KMS-11 (cell line): ENCODE measurements around the gene ADCY3.

ENCODE experiments used
- H2AFZ ChIP-seq: fragments of 200-600 bp; sonication (generic); 2 replicates; pipeline ENCODE4 v1.6.1; 2016; ENCODE audit warnings: antibody characterized with exemption, mixed run types, low read depth
- H3K27ac ChIP-seq: fragments of 200-600 bp; sonication (generic); 2 replicates; pipeline ENCODE4 v1.6.1; 2016; ENCODE audit warnings: mild to moderate bottlenecking, mixed run types
- H3K27me3 ChIP-seq: fragments of 200-600 bp; sonication (generic); 2 replicates; pipeline ENCODE4 v1.6.1; 2017; ENCODE audit warnings: mild to moderate bottlenecking, low read depth, mixed run types, moderate library complexity; ENCODE audit not compliant: insufficient read depth
- H3K36me3 ChIP-seq: fragments of 200-600 bp; sonication (generic); 2 replicates; pipeline ENCODE4 v1.6.1; 2017; ENCODE audit warnings: mild to moderate bottlenecking, mixed run types; ENCODE audit not compliant: insufficient read depth
- H3K4me1 ChIP-seq: fragments of 200-600 bp; sonication (generic); 2 replicates; pipeline ENCODE4 v1.6.1; 2016; ENCODE audit warnings: mild to moderate bottlenecking, low read depth, mixed run types; ENCODE audit not compliant: poor library complexity, severe bottlenecking
- H3K4me2 ChIP-seq: fragments of 200-600 bp; sonication (generic); 2 replicates; pipeline ENCODE4 v1.7.0; 2016; ENCODE audit warnings: mild to moderate bottlenecking, mixed run types
- H3K4me3 ChIP-seq: fragments of 200-600 bp; sonication (generic); IDR thresholded peaks from 2 replicates; pipeline ENCODE4 v1.6.1; 2017; ENCODE audit warnings: low read depth, low read length, mixed read lengths; ENCODE audit not compliant: insufficient read depth
- H3K79me2 ChIP-seq: fragments of 200-600 bp; sonication (generic); 2 replicates; pipeline ENCODE4 v1.6.1; 2016; ENCODE audit warnings: low read depth, mixed run types; ENCODE audit not compliant: insufficient read depth
- H3K9ac ChIP-seq: fragments of 200-600 bp; sonication (generic); 2 replicates; pipeline ENCODE4 v1.6.1; 2016; ENCODE audit warnings: mild to moderate bottlenecking, mixed run types
- H4K20me1 ChIP-seq: fragments of 200-600 bp; sonication (generic); 2 replicates; pipeline ENCODE4 v1.6.1; 2016; ENCODE audit warnings: mild to moderate bottlenecking, mixed run types; ENCODE audit not compliant: insufficient read depth
- CTCF ChIP-seq: fragments of 200-600 bp; sonication (generic); conservative IDR thresholded peaks from 2 replicates; pipeline ENCODE4 v1.6.1; 2017; ENCODE audit warnings: low read depth, mild to moderate bottlenecking, antibody characterized with exemption, low read length, moderate library complexity, mixed read lengths

ADCY3 gene

GRCh38 chr2:24839729-24840128 lies 80.3 kb downstream of the ADCY3 start:
- H3K27ac ChIP-seq: no peak overlapping the region
- H3K4me2 ChIP-seq: no peak overlapping the region
- H3K36me3 ChIP-seq: no peaks in the 10 kb centered on the region

GRCh38 chr2:24838541-24838940 lies 81.5 kb downstream of the ADCY3 start:
- H3K4me3 ChIP-seq: no peak overlapping the region
- H3K27me3 ChIP-seq: no peaks in the 10 kb centered on the region
- TF ChIP-seq CTCF: no peak
- no peak overlapping the region for H3K27ac ChIP-seq
- H4K20me1 ChIP-seq: no peaks in the 10 kb centered on the region
- no peaks in the 10 kb centered on the region for H3K4me1 ChIP-seq
- no peaks in the 10 kb centered on the region for H3K79me2 ChIP-seq
- H3K4me2 ChIP-seq: no peak overlapping the region
- no peak overlapping the region for H3K9ac ChIP-seq
- no peak overlapping the region for H2AFZ ChIP-seq
- no peaks in the 10 kb centered on the region for H3K36me3 ChIP-seq

More at GRCh38 chr2:24839729-24840128, 80.3 kb downstream of the ADCY3 start:
- no peak for TF ChIP-seq CTCF
- Histone ChIP-seq H3K27me3 (no peaks in the 10 kb centered on the region), H3K79me2 (no peaks in the 10 kb centered on the region), H4K20me1 (no peaks in the 10 kb centered on the region), H2AFZ (no peak overlapping the region), H3K4me1 (no peaks in the 10 kb centered on the region), H3K9ac (no peak overlapping the region), H3K4me3 (no peak overlapping the region)

GRCh38 chr2:24837996-24838513 lies 82.0 kb downstream of the ADCY3 start:
- no peak overlapping the region for H2AFZ ChIP-seq
- no peak overlapping the region for H3K4me2 ChIP-seq
- H3K27me3 ChIP-seq: no peaks in the 10 kb centered on the region
- no peaks in the 10 kb centered on the region for H4K20me1 ChIP-seq
- H3K27ac ChIP-seq: no peak overlapping the region
- TF ChIP-seq CTCF: no peak
- no peaks in the 10 kb centered on the region for H3K36me3 ChIP-seq
- no peak overlapping the region for H3K4me3 ChIP-seq
- no peaks in the 10 kb centered on the region for H3K79me2 ChIP-seq
- no peaks in the 10 kb centered on the region for H3K4me1 ChIP-seq
- no peak overlapping the region for H3K9ac ChIP-seq

- Histone ChIP-seq H3K79me2 (no peaks in the 10 kb centered on the region), H2AFZ (no peak overlapping the region), H3K9ac (no peak overlapping the region), H3K27ac (no peak overlapping the region), H3K36me3 (no peaks in the 10 kb centered on the region), H3K27me3 (no peaks in the 10 kb centered on the region), H4K20me1 (no peaks in the 10 kb centered on the region), H3K4me1 (no peaks in the 10 kb centered on the region), H3K4me3 (no peak overlapping the region), H3K4me2 (no peak overlapping the region)
- TF ChIP-seq CTCF: no peak
These were observed 83.3 kb downstream of the ADCY3 start for GRCh38 chr2:24836706-24837105.
